Smooth muscle cell (in vitro differentiated cells): ENCODE data around the gene RFC3. TPM values are rescaled to one million over a fixed set of nuclear protein-coding genes. Genes with fewer than 3 reads are reported as not detected.

Experiments used
- DNase-seq: peaks from one replicate; lab custom pipeline; 2025; ENCODE audit not compliant: unreplicated experiment; lab: John Stamatoyannopoulos, UW
- H2AFZ ChIP-seq: fragments of 200-600 bp; sonication (generic); 2 replicates; pipeline ENCODE4 v1.6.0; 2016; ENCODE audit warnings: antibody characterized with exemption, low read depth, mild to moderate bottlenecking
- H3F3A ChIP-seq: fragments of 200-600 bp; sonication (generic); 2 replicates; pipeline ENCODE4 v1.6.0; 2017; ENCODE audit warnings: antibody characterized with exemption, low read depth
- H3K27ac ChIP-seq: fragments of 200-600 bp; sonication (generic); 2 replicates; pipeline ENCODE4 v1.5.1; 2016; ENCODE audit warnings: low read depth, mild to moderate bottlenecking
- H3K27me3 ChIP-seq: fragments of 200-600 bp; sonication (generic); 2 replicates; pipeline ENCODE4 v1.6.1; 2016; ENCODE audit warnings: low read depth, mild to moderate bottlenecking
- H3K36me3 ChIP-seq: fragments of 200-600 bp; sonication (generic); 2 replicates; pipeline ENCODE4 v1.5.1; 2016; ENCODE audit warnings: low read depth
- H3K4me1 ChIP-seq: fragments of 200-600 bp; sonication (generic); 2 replicates; pipeline ENCODE4 v1.5.1; 2016; ENCODE audit warnings: low read depth
- H3K4me2 ChIP-seq: fragments of 200-600 bp; sonication (generic); 2 replicates; pipeline ENCODE4 v1.6.0; 2016; ENCODE audit warnings: mild to moderate bottlenecking
- H3K4me3 ChIP-seq: fragments of 200-600 bp; sonication (generic); 2 replicates; pipeline ENCODE4 v1.5.1; 2016; ENCODE audit warnings: mild to moderate bottlenecking
- H3K79me2 ChIP-seq: fragments of 200-600 bp; sonication (generic); 2 replicates; pipeline ENCODE4 v1.6.0; 2016; ENCODE audit warnings: low read depth, mild to moderate bottlenecking
- H3K9ac ChIP-seq: fragments of 200-600 bp; sonication (generic); 2 replicates; pipeline ENCODE4 v1.6.0; 2016; ENCODE audit warnings: low read depth
- H3K9me3 ChIP-seq: fragments of 200-600 bp; sonication (generic); replicated peaks from 2 replicates; pipeline ENCODE4 v1.5.1; 2016; ENCODE audit warnings: low read depth
- H4K20me1 ChIP-seq: fragments of 200-600 bp; sonication (generic); 2 replicates; pipeline ENCODE4 v1.6.0; 2016; ENCODE audit warnings: low read depth
- CTCF ChIP-seq: fragments of 200-600 bp; sonication (generic); IDR thresholded peaks from 2 replicates; pipeline ENCODE4 v1.5.1; 2017; ENCODE audit warnings: borderline replicate concordance, mild to moderate bottlenecking, antibody characterized with exemption; ENCODE audit not compliant: insufficient read depth, poor library complexity, severe bottlenecking
- WGBS: methylation state at CpG from one replicate; pipeline ENCODE4 v1.1.7; 2016; ENCODE audit warnings: low lambda C conversion rate; 5-methylcytosine and 5-hydroxymethylcytosine counted together
- polyA plus RNA-seq: library from polyadenylated mRNA; unstranded; fragments of >200 nt; fragmentation: Nextera tagmentation; extraction: Ambion mirVana; gene quantifications from 2 replicates; pipeline ENCODE4 v1.2.1, GENCODE V29; 2016
- total RNA-seq: library from RNA; depleted of rRNA; stranded (reverse); fragments of >200 nt; gene quantifications from 2 replicates; pipeline ENCODE4 v1.2.3, GENCODE V29; 2014

The RFC3 gene
- total and polyA plus RNA-seq, 2 experiments from 2014 or later = 7.3 to 11.6 TPM

- peaks cover 2% of the 10 kb centered on the region for H3K36me3 ChIP-seq
Observed at GRCh38 chr13:33832872-33833271, 14.9 kb downstream of the RFC3 start.

GRCh38 chr13:33838647-33839046 lies 20.7 kb downstream of the RFC3 start:
- TF ChIP-seq CTCF = no peak
- peaks cover 2% of the 10 kb centered on the region for H3K36me3 ChIP-seq
- no peak overlapping the region for H2AFZ ChIP-seq
- H3K27me3 ChIP-seq = no peaks in the 10 kb centered on the region
- H3K4me3 ChIP-seq = no peak overlapping the region
- no peak overlapping the region for H3K9ac ChIP-seq
- no peaks in the 10 kb centered on the region for H3K79me2 ChIP-seq
- no peaks in the 10 kb centered on the region for H3K4me1 ChIP-seq
- H3K4me2 ChIP-seq = no peak overlapping the region
- WGBS = 73% methylated on average over 4 of the region's 4 CpGs
- no peak for DNase-seq
- H3F3A ChIP-seq = no peaks in the 10 kb centered on the region
- H4K20me1 ChIP-seq = no peaks in the 10 kb centered on the region
- H3K9me3 ChIP-seq = no peaks in the 10 kb centered on the region
- H3K27ac ChIP-seq = no peak overlapping the region

More at GRCh38 chr13:33832872-33833271, 14.9 kb downstream of the RFC3 start:
- Histone ChIP-seq H3K4me3 (no peak overlapping the region), H3K79me2 (no peaks in the 10 kb centered on the region), H2AFZ (no peak overlapping the region), H3K4me2 (no peak overlapping the region), H3K27ac (no peak overlapping the region), H3K9ac (no peak overlapping the region), H3K27me3 (no peaks in the 10 kb centered on the region), H4K20me1 (no peaks in the 10 kb centered on the region), H3K9me3 (no peaks in the 10 kb centered on the region), H3F3A (no peaks in the 10 kb centered on the region), H3K4me1 (no peaks in the 10 kb centered on the region)
- no peak for TF ChIP-seq CTCF
- DNase-seq = no peak
- WGBS = 97% methylated on average over 4 of the region's 4 CpGs

GRCh38 chr13:33840402-33840801 lies 22.5 kb downstream of the RFC3 start:
- H4K20me1 ChIP-seq = no peaks in the 10 kb centered on the region
- H3F3A ChIP-seq = no peaks in the 10 kb centered on the region
- no peak overlapping the region for H3K27ac ChIP-seq
- TF ChIP-seq CTCF = no peak
- DNase-seq = no peak
- H3K79me2 ChIP-seq = no peaks in the 10 kb centered on the region
- no peak overlapping the region for H2AFZ ChIP-seq
- no peak overlapping the region for H3K4me2 ChIP-seq
- no peaks in the 10 kb centered on the region for H3K4me1 ChIP-seq
- H3K9ac ChIP-seq = no peak overlapping the region
- H3K4me3 ChIP-seq = no peak overlapping the region
- no peaks in the 10 kb centered on the region for H3K9me3 ChIP-seq
- 100% methylated on average over 1 of the region's 1 CpG for WGBS
- peaks cover 2% of the 10 kb centered on the region for H3K36me3 ChIP-seq
- no peaks in the 10 kb centered on the region for H3K27me3 ChIP-seq

GRCh38 chr13:33842207-33842606 lies 24.3 kb downstream of the RFC3 start:
- 84% methylated on average over 4 of the region's 4 CpGs for WGBS
- no peaks in the 10 kb centered on the region for H3K79me2 ChIP-seq
- no peak overlapping the region for H3K9ac ChIP-seq
- H3K9me3 ChIP-seq = no peaks in the 10 kb centered on the region
- H3K4me2 ChIP-seq = no peak overlapping the region
- H3K27me3 ChIP-seq = no peaks in the 10 kb centered on the region
- H3F3A ChIP-seq = no peaks in the 10 kb centered on the region
- H4K20me1 ChIP-seq = no peaks in the 10 kb centered on the region
- no peak for TF ChIP-seq CTCF
- DNase-seq = no peak
- H3K27ac ChIP-seq = no peak overlapping the region
- no peak overlapping the region for H2AFZ ChIP-seq
- H3K36me3 ChIP-seq = peaks cover 1% of the 10 kb centered on the region
- H3K4me1 ChIP-seq = no peaks in the 10 kb centered on the region
- no peak overlapping the region for H3K4me3 ChIP-seq
